ENCODE data around the gene PDE4A.
A peak's percentile ranks its signal among the peaks of the same experiment; 100 is the strongest.

PDE4A gene

GRCh38 chr19:10516671-10517286 is 96.4 kb downstream of the PDE4A start:
- no peak for DNase-seq

- DNase-seq, result peak; percentile 42
Observed at GRCh38 chr19:10517361-10517759, 97.0 kb downstream of the PDE4A start, which contains the start of gene S1PR5. TSS of gene S1PR5 (minus strand) at chr19:10517447. CDS start at chr19:10515011, 2,436 bp downstream.

GRCh38 chr19:10517760-10518443 is 97.6 kb downstream of the PDE4A start:
- DNase-seq, result no peak

- no peak for DNase-seq
Observed at GRCh38 chr19:10518444-10519361, 98.4 kb downstream of the PDE4A start.
